HK-2 (cell line): ENCODE data around the gene GRAMD2A.
"Not testable (repeated sequence)": the region's sequence is repeated elsewhere in the genome, so short reads cannot be mapped to it uniquely, and the experiment has no call there.

Source experiments
- DNase-seq: peaks from one replicate; pipeline ENCODE4 v3.0.0-alpha.2; 2018; ENCODE audit not compliant: unreplicated experiment

GRAMD2A gene

GRCh38 chr15:72184165-72184811 lies 13.3 kb downstream of the GRAMD2A start:
- DNase-seq: peak; percentile 69

GRCh38 chr15:72183781-72184164 lies 13.8 kb downstream of the GRAMD2A start:
- DNase-seq: no peak

- DNase-seq: no peak
Measured at GRCh38 chr15:72182673-72183072, 14.9 kb downstream of the GRAMD2A start.

- no peak for DNase-seq
Measured at GRCh38 chr15:72182244-72182643, 15.3 kb downstream of the GRAMD2A start.

- DNase-seq: no peak
Measured at GRCh38 chr15:72180761-72181324, 16.7 kb downstream of the GRAMD2A start.

GRCh38 chr15:72179950-72180581 lies 17.5 kb downstream of the GRAMD2A start:
- no peak for DNase-seq

GRCh38 chr15:72178976-72179585 lies 18.5 kb downstream of the GRAMD2A start:
- no peak for DNase-seq

- no peak for DNase-seq
Measured at GRCh38 chr15:72176743-72177142, 20.8 kb downstream of the GRAMD2A start.

GRCh38 chr15:72176159-72176558 lies 21.4 kb downstream of the GRAMD2A start:
- no peak for DNase-seq

GRCh38 chr15:72175186-72176044 lies 22.2 kb downstream of the GRAMD2A start:
- DNase-seq: no peak

GRCh38 chr15:72174551-72175165 lies 22.9 kb downstream of the GRAMD2A start:
- no peak for DNase-seq

- DNase-seq: no peak
Measured at GRCh38 chr15:72173864-72174550, 23.6 kb downstream of the GRAMD2A start.

- no peak for DNase-seq
Measured at GRCh38 chr15:72173401-72173800, 24.2 kb downstream of the GRAMD2A start.

- DNase-seq: no peak
Measured at GRCh38 chr15:72172796-72173195, 24.8 kb downstream of the GRAMD2A start.

GRCh38 chr15:72171978-72172377 lies 25.6 kb downstream of the GRAMD2A start:
- DNase-seq: not testable (repeated sequence)

GRCh38 chr15:72170691-72171090 lies 26.9 kb downstream of the GRAMD2A start:
- DNase-seq: no peak

- DNase-seq: no peak
Measured at GRCh38 chr15:72169921-72170611, 27.5 kb downstream of the GRAMD2A start.

GRCh38 chr15:72169236-72169920 lies 28.2 kb downstream of the GRAMD2A start:
- DNase-seq: no peak

GRCh38 chr15:72168808-72169190 lies 28.8 kb downstream of the GRAMD2A start:
- DNase-seq: no peak
